ENCODE results near the gene PIGP. TPM values are rescaled to one million over a fixed set of nuclear protein-coding genes. Genes with fewer than 3 reads are reported as not detected.

PIGP gene
- total RNA-seq, 1 experiment from 2014 or later: 13.2 TPM

- DNase-seq: no peak
- no peak overlapping the region for H3K56ac ChIP-seq (ENCODE audit: insufficient read length, low read depth, low read length)
- no peak overlapping the region for H4K5ac ChIP-seq (ENCODE audit: insufficient read length, low read depth, low read length)
- no peaks in the 10 kb centered on the region for H3K79me2 ChIP-seq (ENCODE audit: insufficient read depth, low read length)
- H3K27ac ChIP-seq (ENCODE audit: insufficient read length, low read depth, low read length): no peak overlapping the region
- no peak overlapping the region; a peak in 1 of 7 replicates for H3K27ac Mint-ChIP-seq
- no peak overlapping the region for H3K4me3 Mint-ChIP-seq
- no peaks in the 10 kb centered on the region for H3K79me1 ChIP-seq (ENCODE audit: insufficient read depth, low read depth, low read length, poor library complexity, severe bottlenecking)
- no peaks in the 10 kb centered on the region; a peak in 1 of 7 replicates for H3K36me3 Mint-ChIP-seq (ENCODE audit: insufficient read depth in 1 of 3, low read depth in 3 of 3)
- H2BK120ac ChIP-seq (ENCODE audit: low read depth, low read length, poor library complexity, severe bottlenecking): no peak overlapping the region
- no CpG with 5 or more reads among the region's 4 CpGs for WGBS (ENCODE audit: extremely low coverage, insufficient read length, low lambda C conversion rate)
- H3K4me1 ChIP-seq (ENCODE audit: insufficient read depth, low read length): peaks cover 2% of the 10 kb centered on the region; the same call in 1 of the 2 replicates
- no peak for TF ChIP-seq CTCF (conservative IDR thresholded peaks at IDR 0.05)
- no peak overlapping the region for H3K23ac ChIP-seq (ENCODE audit: insufficient read length, low read depth, low read length)
- peaks cover 98% of the 10 kb centered on the region for H3K27me3 Mint-ChIP-seq (ENCODE audit: low read depth)
- no peak overlapping the region for H3K4ac ChIP-seq (ENCODE audit: low read depth, low read length)
- H2BK20ac ChIP-seq (ENCODE audit: low read depth, low read length, poor library complexity, severe bottlenecking): no peak overlapping the region
- peak overlapping the region; percentile 36; the same call in 1 of the 2 replicates for H3K14ac ChIP-seq (ENCODE audit: insufficient read depth, low read length)
- H4K8ac ChIP-seq (replicated peaks; ENCODE audit: insufficient read length, low read depth, low read length): no peak overlapping the region
- H4K91ac ChIP-seq (ENCODE audit: insufficient read length, low read depth, low read length): no peak overlapping the region
- H2AK5ac ChIP-seq (ENCODE audit: insufficient read length, low read length): no peak overlapping the region
- no peaks in the 10 kb centered on the region; the same call in 1 of the 2 replicates for H3K27me3 ChIP-seq (ENCODE audit: insufficient read depth, low read length)
- H2BK12ac ChIP-seq (ENCODE audit: insufficient read length, low read depth, low read length): no peak overlapping the region
- no peak overlapping the region for H2AFZ ChIP-seq (ENCODE audit: low read length)
- H3K9me3 Mint-ChIP-seq: no peaks in the 10 kb centered on the region; a peak in 2 of 5 replicates
- no peak overlapping the region for H3K4me2 ChIP-seq (ENCODE audit: insufficient read depth, insufficient read length, low read length)
- H3T11ph ChIP-seq (ENCODE audit: low read length): no peak overlapping the region
- H3K18ac ChIP-seq (ENCODE audit: insufficient read length, low read depth, low read length): no peak overlapping the region
- H3K9ac ChIP-seq (ENCODE audit: extremely low read depth, insufficient read length, low read length): no peak overlapping the region
- peaks cover 28 to 40% of the 10 kb centered on the region in 2 experiments for H3K4me1 Mint-ChIP-seq
- no peaks in the 10 kb centered on the region for H3K23me2 ChIP-seq (ENCODE audit: insufficient read length, low read depth, low read length, poor library complexity, severe bottlenecking)
- H2BK15ac ChIP-seq (ENCODE audit: low read depth, low read length): no peak overlapping the region
- no peak overlapping the region for H2BK5ac ChIP-seq (ENCODE audit: insufficient read length, low read length)
- H4K20me1 ChIP-seq (ENCODE audit: control insufficient read depth, insufficient read depth, insufficient read length): no peaks in the 10 kb centered on the region
- H3K9me3 ChIP-seq (ENCODE audit: control insufficient read depth, low read depth, low read length): no peaks in the 10 kb centered on the region
These were observed 25.8 kb downstream of the PIGP start for GRCh38 chr21:37047079-37047478.

All from H9 (cell line).